Measurements from ENCODE around the gene CDKN2B.

Gene CDKN2B

DNA sequence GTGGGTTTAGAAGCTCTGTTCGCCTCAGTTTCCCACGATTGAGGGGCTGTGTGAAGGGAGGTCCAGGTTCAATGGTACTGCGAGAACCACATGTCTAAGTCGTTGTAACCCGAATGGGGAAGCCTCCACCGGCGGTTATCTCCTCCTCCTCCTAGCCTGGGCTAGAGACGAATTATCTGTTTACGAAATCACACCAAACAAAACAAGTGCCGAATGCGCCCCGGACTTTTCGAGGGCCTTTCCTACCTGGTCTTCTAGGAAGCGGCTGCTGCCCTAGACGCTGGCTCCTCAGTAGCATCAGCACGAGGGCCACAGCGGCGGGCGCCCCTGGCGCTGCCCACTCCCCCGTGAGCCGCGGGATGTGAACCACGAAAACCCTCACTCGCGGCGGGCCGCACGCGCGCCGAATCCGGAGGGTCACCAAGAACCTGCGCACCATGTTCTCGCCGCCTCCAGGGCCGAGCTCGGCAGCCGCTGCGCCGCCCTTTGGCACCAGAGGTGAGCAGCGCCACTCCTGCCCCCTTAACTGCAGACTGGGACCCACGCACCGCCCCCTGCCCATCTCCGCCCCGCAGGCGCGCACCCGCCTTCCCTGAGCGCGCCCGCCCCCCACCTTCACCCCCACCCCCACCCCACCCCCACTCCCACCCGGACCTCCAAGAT lies 15.1 kb downstream of the CDKN2B start, which contains the start of gene CDKN2A:
Gene CDKN2A (minus strand): TSS at position 500 of the 663 bp plus-strand sequence.
- no peak for DNase-seq (ENCODE audit: low spot score)

- no peak for DNase-seq (ENCODE audit: low spot score)
Measured at GRCh38 chr9:21993007-21993406, 16.1 kb downstream of the CDKN2B start.

- DNase-seq (ENCODE audit: low spot score): no peak
Measured at GRCh38 chr9:21991072-21991959, 17.8 kb downstream of the CDKN2B start.

DNA sequence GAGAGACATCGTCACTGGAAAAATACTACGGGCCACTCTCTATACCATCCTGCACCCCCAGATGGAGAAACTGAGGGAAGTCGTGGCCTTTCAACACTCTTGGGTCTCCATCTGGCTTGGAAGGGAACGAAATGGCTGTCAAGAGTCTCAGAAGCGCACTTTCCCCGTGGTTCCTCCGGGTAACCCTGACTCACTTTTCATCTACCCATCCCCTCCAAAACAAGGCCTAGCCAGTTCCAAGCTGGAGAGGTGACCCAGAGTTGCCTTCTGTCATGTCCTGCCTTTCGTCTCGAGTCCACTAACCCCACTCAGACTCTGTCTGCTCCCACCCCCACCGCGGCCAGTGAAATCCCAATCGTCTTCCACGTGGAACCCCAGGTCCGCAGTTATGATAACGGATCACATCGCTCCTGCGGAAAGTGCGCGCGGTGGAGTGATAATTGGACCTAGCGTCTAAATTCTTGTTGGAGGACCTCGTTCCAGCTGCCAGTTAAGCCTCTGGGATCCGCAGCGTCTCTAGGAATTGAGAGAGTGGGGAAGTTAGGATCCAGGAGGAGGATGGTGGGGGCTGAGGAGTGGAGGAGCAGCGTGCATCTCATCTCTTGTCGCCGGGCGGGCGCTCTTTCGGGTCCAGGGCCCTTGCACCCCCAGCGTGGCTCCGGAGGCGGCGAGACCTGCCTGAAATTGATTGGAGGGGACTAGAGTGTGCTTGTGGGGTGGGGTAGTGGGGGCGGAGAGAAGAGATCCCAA lies 19.5 kb downstream of the CDKN2B start:
- no peak for DNase-seq (ENCODE audit: low spot score)

- DNase-seq (ENCODE audit: low spot score): no peak
Measured at GRCh38 chr9:21988056-21988990, 20.8 kb downstream of the CDKN2B start.

DNA sequence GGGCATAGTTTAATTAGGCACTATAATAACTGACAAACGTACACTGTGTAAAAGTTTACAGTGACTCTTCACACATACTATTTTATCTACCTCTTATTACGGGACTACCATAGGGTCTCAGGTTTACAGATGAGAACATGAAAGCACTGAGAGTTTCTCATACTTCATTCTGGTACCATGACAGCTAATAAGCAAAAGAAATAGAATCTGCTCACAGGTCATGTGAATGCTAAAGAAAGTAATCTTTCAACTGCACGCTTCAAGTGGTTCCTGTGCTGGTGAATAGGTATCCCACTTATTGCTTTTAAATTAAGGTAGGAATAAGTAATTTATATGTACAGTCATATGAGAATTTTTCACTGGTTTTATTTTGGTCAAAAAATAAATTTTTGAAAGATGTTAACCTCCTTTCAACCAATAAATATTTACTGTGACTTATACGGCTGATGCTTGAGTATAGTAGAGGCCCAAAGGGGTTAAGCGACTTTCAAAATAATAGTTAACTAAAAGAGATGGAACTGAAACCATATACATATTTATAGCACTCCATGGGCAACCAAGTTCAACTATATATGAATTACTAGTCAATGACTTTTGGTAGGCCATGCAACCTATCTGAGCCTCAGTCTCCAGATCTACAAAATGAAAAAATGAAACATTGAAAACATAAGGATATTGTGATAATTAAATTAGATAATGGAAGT lies 23.0 kb downstream of the CDKN2B start:
- DNase-seq (ENCODE audit: low spot score): no peak

- DNase-seq (ENCODE audit: low spot score): no peak
Measured at GRCh38 chr9:21984101-21984500, 25.0 kb downstream of the CDKN2B start.

DNA sequence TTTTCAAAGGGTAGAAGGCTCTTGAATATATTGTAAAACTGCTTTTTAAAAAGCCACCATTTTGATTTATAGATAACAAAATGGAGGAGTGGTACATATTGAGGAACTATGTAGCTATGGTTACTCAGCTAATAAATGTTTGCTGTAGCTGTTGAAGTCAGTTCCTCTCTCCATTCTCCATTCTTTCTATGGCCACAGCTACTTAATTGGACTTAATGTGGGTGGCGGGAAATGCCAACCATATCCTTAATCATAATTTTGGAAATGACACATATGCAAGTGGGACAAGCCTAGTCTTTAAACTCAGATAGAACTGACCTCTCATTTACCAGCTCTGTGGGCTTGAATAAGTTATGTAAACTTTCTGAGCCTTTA lies 25.6 kb downstream of the CDKN2B start:
- DNase-seq (ENCODE audit: low spot score): no peak

DNA sequence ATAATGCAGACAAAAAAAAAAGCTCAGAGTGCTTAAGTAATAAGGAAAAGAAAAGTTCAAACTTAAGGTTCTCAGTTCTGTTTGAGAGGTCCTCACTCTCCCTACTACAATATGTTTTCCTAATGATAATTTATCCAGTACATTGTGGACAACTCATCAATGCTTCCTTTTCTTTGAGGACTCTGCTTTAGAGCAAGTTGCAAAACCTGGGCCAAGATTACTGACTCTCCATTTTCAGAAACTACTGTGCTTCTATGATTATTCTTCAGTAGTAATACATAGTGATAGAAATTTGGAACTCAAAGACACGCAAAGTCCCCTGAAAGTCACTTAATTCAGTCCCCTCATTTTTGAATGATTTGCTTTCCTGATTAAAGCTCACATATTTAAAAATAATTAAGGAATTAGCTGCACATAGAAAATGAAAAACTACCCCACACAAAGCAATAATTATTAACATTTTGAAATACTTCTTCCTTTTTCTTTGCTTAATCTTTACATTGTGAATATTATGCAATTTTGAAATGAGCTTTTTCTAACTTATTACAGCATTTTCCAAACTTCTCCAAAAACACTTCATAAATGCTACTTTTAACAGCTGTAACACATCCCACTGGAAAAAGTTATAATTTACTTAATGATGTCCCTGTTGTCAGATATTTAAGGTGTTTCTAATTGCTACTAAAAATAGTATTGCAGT lies 26.1 kb downstream of the CDKN2B start:
- no peak for DNase-seq (ENCODE audit: low spot score)

- DNase-seq (ENCODE audit: low spot score): no peak
Measured at GRCh38 chr9:21982391-21982790, 26.7 kb downstream of the CDKN2B start.

DNA sequence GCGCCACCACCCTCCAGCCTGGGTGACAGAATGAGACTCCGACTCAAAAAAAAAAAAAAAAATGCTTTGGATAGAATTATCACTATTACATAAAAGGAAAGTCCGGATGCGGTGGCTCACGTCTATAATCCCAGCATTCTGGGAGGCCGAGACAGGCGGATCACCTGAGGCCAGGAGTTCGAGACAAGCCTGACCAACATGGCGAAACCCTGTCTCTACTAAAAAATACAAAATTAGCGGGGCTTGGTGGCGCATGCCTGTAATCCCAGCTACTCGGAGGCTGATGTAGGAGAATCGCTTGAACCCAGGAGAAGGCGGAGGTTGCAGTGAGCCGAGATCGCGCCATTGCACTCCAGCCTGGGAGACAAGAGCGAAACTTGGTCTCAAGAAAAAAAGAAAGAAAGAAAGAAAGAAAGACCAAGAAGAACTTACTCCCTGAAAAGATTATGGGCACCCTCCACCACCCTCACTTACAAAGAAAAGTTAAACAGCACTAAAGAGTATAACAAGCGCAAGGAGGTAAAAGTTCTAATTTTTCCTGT lies 32.7 kb downstream of the CDKN2B start:
- DNase-seq (ENCODE audit: low spot score): no peak

DNA sequence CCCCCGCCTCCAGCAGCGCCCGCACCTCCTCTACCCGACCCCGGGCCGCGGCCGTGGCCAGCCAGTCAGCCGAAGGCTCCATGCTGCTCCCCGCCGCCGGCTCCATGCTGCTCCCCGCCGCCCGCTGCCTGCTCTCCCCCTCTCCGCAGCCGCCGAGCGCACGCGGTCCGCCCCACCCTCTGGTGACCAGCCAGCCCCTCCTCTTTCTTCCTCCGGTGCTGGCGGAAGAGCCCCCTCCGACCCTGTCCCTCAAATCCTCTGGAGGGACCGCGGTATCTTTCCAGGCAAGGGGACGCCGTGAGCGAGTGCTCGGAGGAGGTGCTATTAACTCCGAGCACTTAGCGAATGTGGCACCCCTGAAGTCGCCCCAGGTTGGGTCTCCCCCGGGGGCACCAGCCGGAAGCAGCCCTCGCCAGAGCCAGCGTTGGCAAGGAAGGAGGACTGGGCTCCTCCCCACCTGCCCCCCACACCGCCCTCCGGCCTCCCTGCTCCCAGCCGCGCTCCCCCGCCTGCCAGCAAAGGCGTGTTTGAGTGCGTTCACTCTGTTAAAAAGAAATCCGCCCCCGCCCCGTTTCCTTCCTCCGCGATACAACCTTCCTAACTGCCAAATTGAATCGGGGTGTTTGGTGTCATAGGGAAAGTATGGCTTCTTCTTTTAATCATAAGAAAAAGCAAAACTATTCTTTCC lies 34.2 kb downstream of the CDKN2B start:
- DNase-seq (ENCODE audit: low spot score): peak; percentile 78

DNA sequence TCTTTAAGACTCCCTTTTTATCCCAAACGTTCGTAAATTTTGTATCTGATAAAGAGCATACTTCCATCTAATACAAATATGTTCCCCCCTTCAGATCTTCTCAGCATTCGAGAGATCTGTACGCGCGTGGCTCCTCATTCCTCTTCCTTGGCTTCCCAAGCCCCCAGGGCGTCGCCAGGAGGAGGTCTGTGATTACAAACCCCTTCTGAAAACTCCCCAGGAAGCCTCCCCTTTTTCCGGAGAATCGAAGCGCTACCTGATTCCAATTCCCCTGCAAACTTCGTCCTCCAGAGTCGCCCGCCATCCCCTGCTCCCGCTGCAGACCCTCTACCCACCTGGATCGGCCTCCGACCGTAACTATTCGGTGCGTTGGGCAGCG lies 34.8 kb downstream of the CDKN2B start:
- no peak for DNase-seq (ENCODE audit: low spot score)

DNA sequence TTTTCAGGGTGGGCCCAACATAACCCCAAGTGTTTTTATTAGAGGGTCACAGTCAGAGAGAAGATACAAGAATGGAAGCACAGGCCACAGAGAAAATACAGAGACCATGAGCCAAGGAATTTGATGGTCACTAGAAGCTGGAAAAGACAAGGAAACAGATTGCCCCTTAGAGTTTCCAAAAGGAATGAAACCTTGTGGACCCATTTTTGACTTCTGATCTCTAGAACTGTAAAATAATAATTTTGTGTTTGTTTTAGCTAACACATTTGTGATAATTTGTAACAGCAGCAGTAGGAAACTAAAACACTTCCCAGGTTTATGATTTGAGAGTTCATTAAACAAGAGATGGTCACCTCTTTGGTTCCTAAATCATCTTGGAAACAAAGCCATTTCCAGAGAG lies 36.7 kb downstream of the CDKN2B start:
- DNase-seq (ENCODE audit: low spot score): no peak

- no peak for DNase-seq (ENCODE audit: low spot score)
Measured at GRCh38 chr9:21970800-21971640, 38.1 kb downstream of the CDKN2B start.

GRCh38 chr9:21969951-21970799 lies 38.9 kb downstream of the CDKN2B start:
- no peak for DNase-seq (ENCODE audit: low spot score)

Data from GM03348 (cell line).